VCaP (cell line): ENCODE results near the gene TBC1D25.
A peak's percentile ranks its signal among the peaks of the same experiment; 100 is the strongest.

Experiments used
- H3K27ac ChIP-seq: fragments of 450-650 bp; 2 replicates; pipeline ENCODE4 v1.5.1; 2017
- TF ChIP-seq, protein P1 (sequence below): fragments of 450-650 bp; conservative IDR thresholded peaks from 2 replicates; pipeline ENCODE4 v1.5.1; 2017; ENCODE audit warnings: mild to moderate bottlenecking, moderate library complexity

TBC1D25 gene

GRCh38 chrX:48597353-48598264 lies 58.1 kb downstream of the TBC1D25 start, which contains the start of gene WDR13:
Gene WDR13 (plus strand): TSS chrX:48597492. CDS start chrX:48597997, 505 bp downstream.
- peak within 1 kb of the TSS; percentile 83 for H3K27ac ChIP-seq

GRCh38 chrX:48598614-48599013 lies 59.1 kb downstream of the TBC1D25 start:
- H3K27ac ChIP-seq: peak overlapping the region; percentile 83; the same call in 1 of the 2 replicates

More at GRCh38 chrX:48597353-48598264, 58.1 kb downstream of the TBC1D25 start, which contains the start of gene WDR13:
- TF ChIP-seq, protein P1, sequence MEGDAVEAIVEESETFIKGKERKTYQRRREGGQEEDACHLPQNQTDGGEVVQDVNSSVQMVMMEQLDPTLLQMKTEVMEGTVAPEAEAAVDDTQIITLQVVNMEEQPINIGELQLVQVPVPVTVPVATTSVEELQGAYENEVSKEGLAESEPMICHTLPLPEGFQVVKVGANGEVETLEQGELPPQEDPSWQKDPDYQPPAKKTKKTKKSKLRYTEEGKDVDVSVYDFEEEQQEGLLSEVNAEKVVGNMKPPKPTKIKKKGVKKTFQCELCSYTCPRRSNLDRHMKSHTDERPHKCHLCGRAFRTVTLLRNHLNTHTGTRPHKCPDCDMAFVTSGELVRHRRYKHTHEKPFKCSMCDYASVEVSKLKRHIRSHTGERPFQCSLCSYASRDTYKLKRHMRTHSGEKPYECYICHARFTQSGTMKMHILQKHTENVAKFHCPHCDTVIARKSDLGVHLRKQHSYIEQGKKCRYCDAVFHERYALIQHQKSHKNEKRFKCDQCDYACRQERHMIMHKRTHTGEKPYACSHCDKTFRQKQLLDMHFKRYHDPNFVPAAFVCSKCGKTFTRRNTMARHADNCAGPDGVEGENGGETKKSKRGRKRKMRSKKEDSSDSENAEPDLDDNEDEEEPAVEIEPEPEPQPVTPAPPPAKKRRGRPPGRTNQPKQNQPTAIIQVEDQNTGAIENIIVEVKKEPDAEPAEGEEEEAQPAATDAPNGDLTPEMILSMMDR: no peak

GRCh38 chrX:48599341-48599740 lies 59.8 kb downstream of the TBC1D25 start:
- TF ChIP-seq, protein P1: no peak

More at GRCh38 chrX:48598614-48599013, 59.1 kb downstream of the TBC1D25 start:
- TF ChIP-seq, protein P1: no peak

GRCh38 chrX:48600226-48600625 lies 60.7 kb downstream of the TBC1D25 start:
- TF ChIP-seq, protein P1: no peak

More at GRCh38 chrX:48599341-48599740, 59.8 kb downstream of the TBC1D25 start:
- no peak overlapping the region for H3K27ac ChIP-seq

DNA sequence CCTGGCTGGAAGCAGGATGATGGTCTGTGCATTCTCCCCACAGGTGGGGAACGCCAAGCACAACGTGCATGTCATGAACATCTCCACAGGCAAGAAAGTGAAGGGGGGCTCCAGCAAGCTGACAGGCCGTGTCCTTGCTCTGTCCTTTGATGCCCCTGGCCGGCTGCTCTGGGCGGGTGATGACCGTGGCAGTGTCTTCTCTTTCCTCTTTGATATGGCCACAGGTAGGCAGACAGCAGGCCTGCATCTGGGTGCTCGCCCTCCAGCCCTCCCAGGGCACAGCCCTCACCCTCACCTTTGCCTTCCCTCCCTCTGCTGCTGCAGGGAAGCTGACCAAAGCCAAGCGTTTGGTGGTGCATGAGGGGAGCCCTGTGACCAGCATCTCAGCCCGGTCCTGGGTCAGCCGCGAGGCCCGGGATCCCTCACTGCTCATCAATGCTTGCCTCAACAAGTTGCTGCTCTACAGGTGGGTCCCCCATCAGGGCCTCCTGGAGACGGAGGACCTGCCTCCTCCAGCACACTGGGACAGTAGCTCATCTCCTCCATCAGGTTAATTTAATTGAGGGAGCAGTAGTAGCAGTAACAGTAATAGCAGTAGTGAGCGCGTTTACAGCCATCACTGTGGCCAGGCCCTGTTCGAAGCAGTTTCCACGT lies 62.4 kb downstream of the TBC1D25 start:
- no peak overlapping the region for H3K27ac ChIP-seq
- TF ChIP-seq, protein P1: no peak

More at GRCh38 chrX:48600226-48600625, 60.7 kb downstream of the TBC1D25 start:
- H3K27ac ChIP-seq: no peak overlapping the region

DNA sequence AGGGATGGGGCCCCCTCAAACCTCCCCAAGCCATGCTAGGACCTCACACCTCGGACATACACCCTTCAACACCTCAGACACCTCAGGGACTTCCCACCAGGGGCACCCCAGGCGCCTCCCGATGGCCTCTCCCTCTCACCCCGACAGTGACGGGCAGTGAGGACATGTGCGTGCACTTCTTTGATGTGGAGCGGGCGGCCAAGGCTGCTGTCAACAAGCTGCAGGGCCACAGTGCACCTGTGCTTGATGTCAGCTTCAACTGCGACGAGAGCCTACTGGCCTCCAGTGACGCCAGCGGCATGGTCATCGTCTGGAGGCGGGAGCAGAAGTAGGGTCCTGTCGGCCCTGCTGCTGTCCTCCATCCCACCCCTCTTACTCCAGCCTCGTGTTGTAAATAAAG lies 65.2 kb downstream of the TBC1D25 start:
- TF ChIP-seq, protein P1: no peak
- no peak overlapping the region for H3K27ac ChIP-seq

- H3K27ac ChIP-seq: no peak overlapping the region
- TF ChIP-seq, protein P1: no peak
These were observed 66.6 kb downstream of the TBC1D25 start for GRCh38 chrX:48606091-48606490.
